GOT3 (cell line): ENCODE measurements around the gene GTF2IRD1.
"Not testable (repeated sequence)": the region's sequence is repeated elsewhere in the genome, so short reads cannot be mapped to it uniquely, and the experiment has no call there.

Experiments used
- DNase-seq: peaks from one replicate; lab custom pipeline; 2025; ENCODE audit warnings: mixed read lengths; lab: John Stamatoyannopoulos, UW

Gene GTF2IRD1

DNA sequence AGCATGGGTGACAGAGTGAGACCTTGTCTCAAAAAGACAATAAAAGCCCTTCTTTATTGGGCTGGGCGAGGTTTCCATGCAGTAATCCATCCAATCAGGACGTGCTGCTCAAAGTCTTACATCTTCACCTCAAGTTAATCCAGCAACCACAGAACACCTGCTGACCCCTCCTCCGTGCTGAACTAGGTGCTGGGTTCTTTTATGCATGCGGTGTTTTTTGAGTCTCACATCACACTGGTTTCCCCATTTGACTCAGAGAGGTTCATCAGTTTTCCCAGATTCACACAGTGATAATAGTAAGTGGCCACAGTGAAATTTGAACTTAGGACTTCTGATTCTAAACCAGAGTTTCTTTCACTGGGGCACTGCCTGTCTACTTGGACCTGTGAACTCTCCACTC is 145.5 kb downstream of the GTF2IRD1 start:
- DNase-seq, result no peak

DNA sequence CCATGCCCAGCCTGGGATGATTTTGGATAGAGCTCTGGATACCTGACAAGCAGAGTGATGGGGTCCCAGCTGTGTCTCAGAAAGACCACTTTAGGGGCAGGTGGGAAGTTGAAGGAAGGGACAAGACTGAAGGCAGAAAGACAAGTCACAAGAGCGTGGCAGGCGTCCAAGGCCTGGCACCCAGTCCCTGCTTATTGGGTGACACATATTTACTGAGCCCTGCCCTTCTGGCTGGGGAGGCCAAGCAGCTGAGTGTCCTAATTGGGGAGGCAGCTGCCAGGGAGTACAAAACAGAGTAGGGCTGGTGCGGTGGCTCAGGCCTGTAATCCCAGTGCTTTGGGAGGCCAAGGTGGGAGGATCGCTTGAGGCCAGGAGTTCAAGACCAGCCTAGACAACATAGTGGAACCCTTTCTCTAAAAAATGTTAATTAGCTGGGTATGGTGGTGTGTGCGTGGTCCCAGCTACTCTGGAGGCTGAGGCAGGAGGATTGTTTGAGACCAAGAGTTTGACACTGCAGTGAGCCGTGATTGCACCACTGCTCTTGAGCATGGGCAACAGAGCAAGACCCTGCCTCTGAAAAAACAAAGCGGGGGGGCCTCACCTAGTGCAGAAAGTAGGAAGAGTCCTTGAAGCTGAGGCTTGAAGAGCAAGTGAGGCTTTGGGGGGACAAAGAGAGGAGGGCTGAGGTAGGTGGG is 150.8 kb downstream of the GTF2IRD1 start:
- no peak for DNase-seq

DNA sequence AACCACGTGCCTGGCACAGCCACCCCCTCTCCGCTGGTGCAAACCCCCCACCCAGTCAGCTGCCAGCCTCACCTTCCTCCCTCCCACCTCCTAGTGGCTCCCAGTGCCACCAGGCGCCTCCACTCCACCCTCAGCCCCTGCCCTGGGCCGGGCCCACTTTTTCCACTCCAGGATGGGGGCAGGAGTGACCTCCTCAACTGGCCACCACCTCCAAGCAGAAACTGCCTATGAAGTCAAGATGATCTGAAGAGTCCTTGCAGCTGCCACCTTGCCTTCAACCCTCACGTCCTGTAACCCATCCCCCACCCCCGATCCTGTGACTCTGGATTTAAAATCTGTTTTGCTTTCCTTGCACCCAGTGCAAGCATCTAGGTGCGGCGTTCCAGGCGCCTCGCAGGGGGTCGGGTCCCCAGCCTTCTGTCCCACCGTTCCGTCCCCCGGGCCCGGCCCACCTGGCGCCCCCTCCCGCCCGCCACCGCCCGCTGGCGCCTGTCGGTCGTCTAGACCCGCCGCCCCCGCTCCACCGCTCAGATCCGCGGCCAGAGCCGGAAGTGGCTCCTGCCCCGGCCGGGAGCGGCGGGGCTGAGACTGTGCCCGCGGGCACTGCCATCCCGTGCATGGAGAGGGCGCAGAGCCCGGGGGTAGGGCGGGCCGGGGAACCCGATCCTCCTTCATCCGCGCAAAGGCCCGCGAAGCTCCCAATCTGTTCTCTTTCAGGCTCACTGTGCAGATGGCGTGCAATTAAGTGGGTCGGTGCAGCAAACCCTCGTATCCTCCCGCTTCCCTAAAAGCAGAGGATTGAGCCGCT is 152.6 kb downstream of the GTF2IRD1 start:
- DNase-seq, result no peak

DNA sequence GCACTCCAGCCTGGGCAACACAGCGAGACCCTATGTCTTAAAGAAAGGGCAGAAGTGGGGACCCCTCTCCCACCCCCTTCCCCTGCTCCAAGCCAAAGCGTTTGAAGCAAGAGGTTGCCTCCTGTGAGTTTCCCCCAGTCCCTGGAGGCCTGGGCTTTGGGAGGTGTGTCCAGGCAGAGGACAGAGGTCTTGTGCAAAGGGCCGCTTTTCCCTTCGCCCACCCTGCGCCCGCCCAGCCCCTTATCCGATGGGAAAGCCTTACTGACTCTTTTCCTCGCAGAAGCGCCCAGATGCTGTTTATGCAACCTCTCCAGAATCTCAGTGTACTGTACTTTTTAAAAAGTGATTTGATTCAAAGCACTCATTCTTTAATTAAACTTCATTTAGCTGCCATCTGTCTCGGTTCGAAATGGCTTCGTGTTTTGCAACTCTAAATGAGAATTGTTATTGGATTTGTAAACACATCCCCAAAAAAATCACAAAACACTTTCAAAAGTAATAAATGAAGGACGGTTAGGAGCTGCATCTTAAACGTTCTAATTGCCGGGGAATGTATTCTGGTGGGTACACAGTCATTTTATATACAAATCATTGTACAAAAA is 153.3 kb downstream of the GTF2IRD1 start:
- no peak for DNase-seq

DNA sequence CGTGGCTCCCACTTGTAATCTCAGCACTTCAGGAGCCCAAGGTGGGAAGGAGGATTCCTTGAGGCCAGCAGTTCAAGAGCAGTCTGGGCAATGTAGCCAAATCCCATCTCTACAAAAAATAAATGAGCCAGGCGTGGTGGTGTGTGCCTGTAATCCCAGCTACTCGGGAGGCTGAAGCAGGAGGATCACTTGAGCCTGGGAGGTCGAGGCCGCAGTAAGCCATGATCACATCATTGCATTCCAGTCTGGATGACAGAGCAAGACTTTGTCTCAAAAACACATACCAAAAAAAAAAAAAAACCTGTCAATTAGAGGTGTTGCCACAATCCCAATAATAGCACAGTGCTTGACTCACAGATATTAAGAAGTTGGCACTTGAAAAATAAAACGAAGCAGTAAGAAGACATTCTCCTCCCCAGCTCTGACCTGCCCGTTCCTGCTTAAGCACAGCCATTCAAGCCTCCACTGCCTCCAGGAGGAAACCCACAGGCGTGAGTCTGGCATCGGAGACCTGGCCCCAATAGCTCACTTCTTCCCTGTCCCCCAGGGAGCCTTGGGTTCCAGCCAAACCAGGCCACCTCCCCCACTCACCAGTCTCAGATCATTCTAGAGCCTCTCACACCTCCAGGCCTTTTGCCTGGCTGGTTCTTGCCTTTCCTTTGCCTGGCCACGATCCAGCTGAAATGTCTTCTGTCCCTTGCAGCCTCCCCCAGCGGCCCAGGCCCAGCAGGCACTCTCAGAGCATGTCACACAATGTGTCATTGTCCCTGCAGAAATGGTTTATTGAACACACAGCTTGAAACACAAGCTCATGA is 158.5 kb downstream of the GTF2IRD1 start:
- no peak for DNase-seq

DNA sequence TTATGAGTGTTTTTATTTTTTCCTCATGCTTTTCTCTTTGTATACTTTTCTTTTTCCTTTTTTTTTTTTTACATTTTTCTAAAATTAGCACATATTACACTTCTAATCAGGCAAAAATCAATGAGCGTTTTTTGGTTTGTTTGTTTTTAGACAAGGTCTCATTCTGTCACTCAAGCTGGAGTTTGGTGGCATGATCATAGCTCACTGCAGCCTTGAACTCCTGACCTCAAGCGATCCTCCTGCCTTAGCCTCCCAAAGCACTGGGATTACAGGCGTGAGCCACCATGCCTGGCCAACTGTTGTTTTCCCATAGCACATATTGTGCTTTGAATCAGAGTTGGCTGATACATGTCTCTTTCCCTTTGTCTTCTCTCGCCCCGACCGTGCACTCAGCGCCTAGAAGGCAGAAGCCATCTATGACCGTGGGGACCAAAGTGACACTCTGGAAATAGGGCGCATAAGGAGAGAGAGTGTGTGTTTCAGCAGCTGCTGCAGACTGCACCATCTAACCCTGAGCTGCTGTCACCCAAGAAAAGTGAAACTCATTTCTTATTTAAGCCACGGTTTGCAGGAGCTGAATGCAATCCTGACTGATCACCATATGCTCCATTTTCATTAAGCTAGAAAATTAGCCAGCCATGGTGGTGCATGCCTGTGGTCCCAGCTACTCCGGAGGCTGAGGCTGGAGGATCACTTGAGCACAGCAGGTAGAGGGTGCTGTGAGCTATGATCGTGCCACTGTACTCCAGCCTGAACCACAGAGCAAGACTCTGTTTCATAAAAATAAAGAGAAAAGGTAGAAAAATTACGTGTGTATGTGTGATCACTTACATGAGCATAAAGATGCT is 162.5 kb downstream of the GTF2IRD1 start:
- no peak for DNase-seq

DNA sequence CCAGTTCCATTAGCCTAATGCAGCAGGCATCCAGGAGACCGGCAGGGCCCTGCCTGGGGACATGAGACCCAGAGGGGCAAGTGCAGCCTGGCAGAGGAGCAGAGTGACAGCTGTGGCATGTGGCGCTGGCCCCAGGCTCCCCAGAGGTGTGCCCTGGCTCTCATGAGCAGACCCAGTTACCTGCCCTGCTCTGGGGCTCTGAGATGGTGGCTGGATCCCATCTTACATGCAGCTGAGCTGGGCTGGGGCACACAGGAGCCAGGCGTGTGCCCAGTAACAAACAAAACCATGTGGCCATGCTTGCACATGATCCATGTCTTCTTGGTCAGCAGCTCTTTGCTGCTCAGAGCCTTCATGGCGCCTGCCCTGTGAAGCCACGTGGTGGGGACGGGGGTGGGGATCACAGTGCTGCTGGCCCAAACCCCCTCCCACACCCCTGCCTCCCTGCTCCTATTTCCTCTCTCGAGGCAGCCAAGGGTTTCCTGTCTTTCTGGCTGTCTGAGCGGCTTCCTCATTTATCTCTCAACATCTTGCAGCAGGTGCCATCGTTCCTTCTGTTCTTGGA is 163.6 kb downstream of the GTF2IRD1 start:
- no peak for DNase-seq

DNA sequence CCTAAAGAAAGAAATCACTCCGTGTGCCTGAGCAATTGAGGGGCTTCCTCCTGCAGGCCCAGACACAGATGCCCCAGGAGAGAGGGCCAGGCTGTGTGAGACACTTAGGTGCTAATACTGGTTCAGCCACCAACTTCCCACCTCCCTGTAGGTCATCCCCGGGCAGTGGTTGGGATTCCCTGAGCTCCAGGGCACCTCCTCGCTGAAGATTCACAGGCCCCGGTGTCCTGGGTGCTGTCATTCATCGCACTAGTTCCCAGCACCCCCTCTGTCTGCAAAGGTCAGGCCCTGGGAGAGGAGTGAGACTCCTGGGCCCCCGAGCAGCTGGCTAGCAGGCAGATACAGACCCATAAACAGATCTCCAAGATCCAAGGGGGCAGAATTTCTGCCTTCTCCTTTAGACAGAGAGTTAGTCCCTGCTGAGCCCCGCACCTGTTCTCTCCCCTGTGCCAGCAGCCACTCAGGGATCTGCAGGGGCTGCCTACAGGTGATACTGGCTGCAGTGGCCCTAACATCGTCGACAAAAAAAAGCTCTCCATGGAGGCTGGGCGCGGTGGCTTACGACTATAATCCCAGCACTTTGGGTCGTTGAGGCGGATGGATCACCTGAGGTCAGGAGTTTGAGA is 165.6 kb downstream of the GTF2IRD1 start:
- DNase-seq, result no peak

DNA sequence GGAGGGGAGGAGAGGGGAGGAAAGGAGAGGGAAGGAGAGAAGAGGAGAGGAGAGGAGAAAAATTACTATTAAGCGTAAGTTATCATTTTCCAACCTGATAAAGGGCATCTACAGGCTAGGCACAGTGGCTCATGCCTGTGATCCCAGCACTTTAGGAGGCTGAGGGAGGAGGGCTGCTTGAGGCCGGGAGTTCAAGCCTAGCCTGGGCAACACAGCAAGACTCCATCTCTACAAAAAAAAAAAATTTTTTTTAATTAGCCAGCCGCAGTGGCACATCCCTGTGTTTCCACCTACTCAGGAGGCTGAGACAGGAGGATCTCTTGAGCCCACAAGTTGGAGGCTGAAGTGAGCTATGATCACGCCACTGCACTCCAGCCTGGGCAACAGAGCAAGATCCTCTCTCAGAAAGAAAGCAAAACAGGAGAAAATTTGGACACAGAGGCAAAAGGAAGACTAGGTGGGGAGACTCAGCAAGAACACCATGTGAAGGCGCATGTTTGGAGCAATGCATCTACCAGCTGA is 168.6 kb downstream of the GTF2IRD1 start:
- DNase-seq, result no peak

DNA sequence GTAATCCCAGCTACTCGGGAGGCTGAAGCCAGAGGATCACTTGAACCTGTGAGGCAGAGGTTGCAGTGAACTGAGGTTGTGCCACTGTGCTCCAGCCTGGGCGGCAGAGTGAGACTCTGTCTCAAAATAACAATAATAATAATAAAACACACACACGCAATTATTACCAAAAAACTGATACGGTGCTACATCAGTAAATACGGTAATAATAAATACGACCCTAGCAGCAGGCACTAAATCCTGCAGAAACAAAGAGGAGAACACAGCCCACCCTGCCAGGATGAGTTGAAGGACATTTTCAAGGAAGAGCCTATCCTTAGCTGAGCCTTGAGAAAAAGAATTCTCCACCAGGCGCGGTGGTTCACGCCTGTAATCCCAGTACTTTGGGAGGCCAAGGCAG is 169.4 kb downstream of the GTF2IRD1 start:
- no peak for DNase-seq

DNA sequence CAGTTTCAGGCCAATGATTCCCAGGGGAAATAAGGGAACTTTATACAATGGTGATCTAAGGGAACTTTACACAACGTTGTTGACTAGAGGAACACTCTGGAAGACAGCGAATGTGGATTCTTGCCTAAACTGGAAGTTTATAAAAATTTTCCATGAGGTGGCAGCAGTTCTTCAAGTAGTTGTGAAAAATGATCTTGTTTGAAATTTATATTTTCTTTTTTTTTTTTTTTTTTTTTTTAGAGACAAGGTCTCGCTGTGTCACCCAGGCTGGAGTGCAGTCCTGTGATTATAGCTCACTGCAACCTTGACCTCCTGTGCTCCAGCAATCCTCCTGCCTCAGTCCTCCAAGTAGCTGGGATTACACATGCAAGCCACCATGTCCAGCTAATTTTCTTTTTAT is 171.7 kb downstream of the GTF2IRD1 start:
- no peak for DNase-seq

DNA sequence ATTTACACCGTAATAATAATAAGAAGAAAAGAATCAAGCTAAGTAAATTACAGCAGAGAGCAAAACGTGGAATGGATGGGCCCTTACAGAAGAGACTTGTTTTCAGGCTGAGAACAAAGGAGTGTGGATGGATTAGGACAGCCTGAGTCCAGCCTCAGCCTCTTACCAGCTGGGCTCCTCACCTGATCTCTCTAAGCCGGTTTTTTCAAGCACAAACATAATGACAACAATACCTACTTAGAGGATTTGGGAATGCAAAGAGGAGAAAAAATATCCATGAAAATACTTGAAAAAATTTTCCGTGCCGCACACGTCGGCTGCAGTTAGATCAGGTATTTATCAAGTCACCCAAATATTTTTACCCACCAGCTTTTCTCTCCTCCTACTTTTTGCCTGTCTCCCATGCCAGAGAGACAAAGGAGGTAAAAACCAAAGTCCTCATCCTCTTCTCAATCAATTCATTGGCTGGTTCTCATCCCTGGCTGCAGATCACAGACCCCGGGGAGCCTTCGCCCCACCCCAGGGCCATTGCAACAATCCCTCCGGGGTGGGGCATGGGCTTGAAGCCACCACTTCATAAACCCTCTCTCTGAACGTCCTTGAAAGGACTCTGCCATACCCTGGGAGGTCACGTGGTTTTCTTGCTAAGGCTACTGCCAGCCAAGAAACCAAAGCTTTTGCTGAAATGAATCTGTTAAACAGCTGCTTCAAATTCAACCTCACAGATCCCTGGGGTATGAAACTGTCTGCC is 174.1 kb downstream of the GTF2IRD1 start:
- DNase-seq, result no peak

DNA sequence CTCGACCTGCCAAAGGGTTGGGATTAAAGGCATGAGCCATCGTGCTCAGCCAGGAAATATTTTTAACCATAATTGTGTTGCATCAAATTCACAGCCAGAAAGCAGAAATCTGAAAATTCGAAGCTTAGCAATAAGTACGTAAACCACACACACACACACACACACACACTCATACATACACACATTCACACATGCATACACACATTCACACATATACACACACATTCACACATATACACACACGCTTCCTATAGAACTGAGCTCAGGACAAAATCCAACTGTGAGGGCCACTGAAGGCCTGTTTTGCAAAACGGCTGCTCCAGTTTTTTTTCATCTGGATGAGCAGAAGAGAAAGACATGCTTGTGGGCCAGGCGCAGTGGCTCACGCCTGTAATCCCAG is 178.8 kb downstream of the GTF2IRD1 start:
- no peak for DNase-seq

DNA sequence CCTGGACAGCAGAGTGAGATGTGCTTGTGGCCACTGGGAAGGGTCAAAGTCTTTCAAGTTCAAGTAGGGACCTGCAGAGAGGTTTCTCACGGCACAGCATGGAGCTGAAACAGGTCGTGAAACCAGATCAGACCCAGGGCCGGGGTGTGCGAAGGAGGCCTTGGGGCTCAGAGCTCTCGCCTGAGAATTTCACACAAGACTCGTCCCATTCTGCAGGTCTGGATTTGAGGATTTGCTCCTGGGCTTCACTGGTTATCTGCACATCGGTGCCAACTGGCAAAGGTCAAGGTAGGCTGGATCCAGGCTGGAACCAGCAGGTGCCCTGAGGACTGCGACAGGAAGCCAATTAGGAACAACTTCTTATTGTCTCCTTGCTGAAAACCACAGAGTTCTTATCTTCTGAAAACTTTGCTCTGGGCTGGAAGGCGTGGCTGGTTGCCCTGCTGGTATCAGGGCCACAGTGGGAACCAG is 179.8 kb downstream of the GTF2IRD1 start:
- DNase-seq, result no peak

DNA sequence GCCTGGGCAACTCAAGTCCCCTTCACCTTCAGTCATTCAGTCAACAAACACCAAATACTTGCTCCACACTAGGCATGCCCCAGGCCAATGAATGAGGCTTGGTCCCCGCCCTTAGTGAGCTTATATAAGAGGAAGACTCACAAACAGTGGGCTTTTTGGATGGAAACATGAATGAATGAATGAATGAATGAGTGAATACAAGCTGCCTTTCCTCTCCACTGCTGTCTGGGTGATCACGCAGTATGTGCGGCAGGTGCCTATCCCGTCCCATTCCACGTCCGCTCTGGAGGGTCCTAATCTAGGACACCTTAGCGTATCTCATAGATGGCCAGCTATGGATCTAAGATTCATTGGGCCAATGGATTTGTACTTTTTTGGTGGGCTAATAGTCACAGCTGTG is 184.0 kb downstream of the GTF2IRD1 start:
- no peak for DNase-seq

DNA sequence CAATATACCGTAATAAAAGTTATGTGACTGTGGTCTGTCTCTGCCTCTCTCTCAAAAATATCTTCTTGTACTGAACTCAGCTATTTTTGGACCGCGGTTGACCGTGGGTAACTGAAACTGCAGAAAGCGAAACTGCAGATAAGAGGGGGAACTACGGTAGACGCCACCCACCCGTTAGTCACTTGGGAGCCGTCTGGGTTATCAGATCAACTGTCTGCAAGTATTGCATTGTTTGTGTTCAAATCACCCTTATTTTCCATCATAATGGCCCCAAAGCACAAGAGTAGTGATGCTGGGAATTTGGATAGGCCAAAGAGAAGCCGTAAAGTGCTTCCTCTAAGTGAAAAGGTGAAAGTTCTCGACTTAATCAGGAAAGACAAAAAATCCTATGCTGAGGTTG is 196.3 kb downstream of the GTF2IRD1 start:
- not testable (repeated sequence) for DNase-seq

DNA sequence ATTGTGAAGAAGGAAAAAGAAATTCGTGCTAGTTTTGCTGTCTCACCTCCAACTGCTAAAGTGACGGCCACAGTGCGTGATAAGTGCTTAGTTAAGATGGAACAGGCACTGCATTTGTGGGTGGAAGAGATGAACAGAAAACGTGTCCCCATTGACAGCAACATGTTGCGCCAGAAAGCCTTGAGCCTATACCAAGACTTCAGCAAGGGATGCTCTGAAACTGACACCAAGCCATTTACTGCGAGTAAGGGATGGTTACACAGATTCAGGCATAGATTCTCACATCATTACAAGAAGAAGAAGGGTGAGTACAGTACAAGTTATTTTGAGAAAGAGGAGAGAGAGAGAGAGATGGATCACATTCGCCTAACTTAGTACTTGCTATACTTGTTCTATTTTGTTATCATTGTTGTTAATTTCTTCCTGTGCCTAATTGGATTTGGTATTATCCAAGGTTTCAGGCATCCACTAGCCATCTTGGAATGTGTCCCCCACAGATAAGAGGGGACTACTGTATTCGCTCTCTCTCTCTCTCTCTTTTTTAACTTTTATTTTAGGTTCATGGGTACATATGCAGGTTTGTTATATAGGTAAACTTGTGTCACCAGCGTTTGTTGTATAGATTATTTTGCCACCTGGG is 196.9 kb downstream of the GTF2IRD1 start:
- not testable (repeated sequence) for DNase-seq

DNA sequence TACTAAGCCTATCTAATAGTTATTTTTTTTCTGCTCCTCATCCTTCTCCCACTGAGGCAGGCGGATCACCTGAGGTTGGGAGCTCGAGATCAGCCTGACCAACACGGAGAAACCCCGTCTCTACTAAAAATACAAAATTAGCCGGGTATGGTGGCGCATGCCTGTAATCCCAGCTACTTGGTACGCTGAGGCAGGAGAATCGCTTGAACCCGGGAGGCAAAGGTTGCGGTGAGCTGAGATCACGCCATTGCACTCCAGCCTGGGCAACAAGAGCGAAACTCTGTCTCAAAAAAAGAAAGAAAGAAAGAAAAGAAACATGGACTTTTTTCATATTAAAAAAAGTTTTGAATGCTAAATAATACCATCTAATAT is 197.4 kb downstream of the GTF2IRD1 start:
- not testable (repeated sequence) for DNase-seq
